Measurements from ENCODE around the gene PSMC3. TPM values are rescaled to one million over a fixed set of nuclear protein-coding genes. Genes with fewer than 3 reads are reported as not detected.
A peak's percentile ranks its signal among the peaks of the same experiment; 100 is the strongest.

The PSMC3 gene
- total and polyA plus RNA-seq, 2 of the 13 experiments (the other 11 are each of a cell fraction or from before 2014, with no cell fraction given): 75.8 to 214 TPM

DNA sequence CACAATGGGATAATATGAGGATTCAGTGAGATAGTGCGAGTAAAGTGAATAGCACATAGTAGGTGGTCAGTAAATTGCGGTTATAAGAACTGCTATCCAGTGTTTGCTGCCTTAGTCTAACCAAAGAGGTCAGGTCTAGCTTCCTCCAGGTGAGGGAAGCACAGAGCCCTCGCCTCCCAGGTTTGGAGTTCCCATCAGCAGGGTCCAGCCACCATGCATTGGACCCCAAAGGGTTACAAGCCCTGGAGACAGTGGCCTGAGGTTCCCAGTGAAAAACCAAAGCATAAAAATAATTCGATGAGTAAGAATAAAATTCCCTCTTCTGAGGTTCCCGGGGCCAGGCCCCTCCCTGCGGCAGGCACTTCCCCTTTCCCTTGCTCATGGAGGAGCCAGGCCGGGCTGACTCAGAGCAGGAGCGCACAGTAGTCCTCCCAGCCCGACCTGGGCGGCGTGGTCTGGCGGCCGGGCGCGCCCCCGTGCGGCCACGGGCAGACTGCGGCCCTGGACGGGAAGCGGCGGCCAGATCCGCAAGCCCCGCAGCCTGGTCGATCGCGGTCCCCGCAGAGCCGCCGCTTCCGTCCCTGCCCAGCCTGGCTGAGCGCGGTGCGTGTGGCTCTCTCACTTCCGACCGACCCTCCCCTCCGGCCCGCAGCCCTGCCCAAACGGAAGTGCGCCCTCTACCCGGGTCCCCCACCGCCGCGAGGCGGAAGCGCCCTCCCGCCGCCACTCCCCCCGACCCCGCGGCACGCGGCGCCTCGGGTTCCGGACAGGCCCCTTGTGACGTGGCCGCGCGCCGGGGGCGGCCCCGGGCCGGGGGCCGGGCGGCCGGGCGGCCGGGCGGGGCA, 18.3 kb downstream of the PSMC3 start, which contains the start of gene SLC39A13 (continued):
- TF ChIP-seq, protein P1, sequence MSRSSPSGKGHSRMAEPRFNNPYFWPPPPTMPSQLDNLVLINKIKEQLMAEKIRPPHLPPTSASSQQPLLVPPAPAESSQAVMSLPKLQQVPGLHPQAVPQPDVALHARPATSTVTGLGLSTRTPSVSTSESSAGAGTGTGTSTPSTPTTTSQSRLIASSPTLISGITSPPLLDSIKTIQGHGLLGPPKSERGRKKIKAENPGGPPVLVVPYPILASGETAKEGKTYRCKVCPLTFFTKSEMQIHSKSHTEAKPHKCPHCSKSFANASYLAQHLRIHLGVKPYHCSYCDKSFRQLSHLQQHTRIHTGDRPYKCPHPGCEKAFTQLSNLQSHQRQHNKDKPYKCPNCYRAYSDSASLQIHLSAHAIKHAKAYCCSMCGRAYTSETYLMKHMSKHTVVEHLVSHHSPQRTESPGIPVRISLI (CRISPR knock-in tag; IDR thresholded peaks at IDR 0.05; ENCODE audit: borderline replicate concordance): no peak; the same call in 1 of the 2 replicates
- TF ChIP-seq DMAP1 (CRISPR knock-in tag; IDR thresholded peaks at IDR 0.05): peak; percentile 77
- peak; percentile 56; the same call in 1 of the 2 replicates for TF ChIP-seq ZNF598 (CRISPR knock-in tag; IDR thresholded peaks at IDR 0.05; ENCODE audit: borderline replicate concordance)
- TF ChIP-seq ZNF790 (CRISPR knock-in tag; IDR thresholded peaks at IDR 0.05; ENCODE audit: borderline replicate concordance): peak; percentile 47; the same call in 1 of the 2 replicates
- TF ChIP-seq ZSCAN22 (CRISPR knock-in tag; IDR thresholded peaks at IDR 0.05): no peak
- TF ChIP-seq, protein P2, sequence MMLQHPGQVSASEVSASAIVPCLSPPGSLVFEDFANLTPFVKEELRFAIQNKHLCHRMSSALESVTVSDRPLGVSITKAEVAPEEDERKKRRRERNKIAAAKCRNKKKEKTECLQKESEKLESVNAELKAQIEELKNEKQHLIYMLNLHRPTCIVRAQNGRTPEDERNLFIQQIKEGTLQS (CRISPR knock-in tag; IDR thresholded peaks at IDR 0.05): no peak
- TF ChIP-seq, protein P3, sequence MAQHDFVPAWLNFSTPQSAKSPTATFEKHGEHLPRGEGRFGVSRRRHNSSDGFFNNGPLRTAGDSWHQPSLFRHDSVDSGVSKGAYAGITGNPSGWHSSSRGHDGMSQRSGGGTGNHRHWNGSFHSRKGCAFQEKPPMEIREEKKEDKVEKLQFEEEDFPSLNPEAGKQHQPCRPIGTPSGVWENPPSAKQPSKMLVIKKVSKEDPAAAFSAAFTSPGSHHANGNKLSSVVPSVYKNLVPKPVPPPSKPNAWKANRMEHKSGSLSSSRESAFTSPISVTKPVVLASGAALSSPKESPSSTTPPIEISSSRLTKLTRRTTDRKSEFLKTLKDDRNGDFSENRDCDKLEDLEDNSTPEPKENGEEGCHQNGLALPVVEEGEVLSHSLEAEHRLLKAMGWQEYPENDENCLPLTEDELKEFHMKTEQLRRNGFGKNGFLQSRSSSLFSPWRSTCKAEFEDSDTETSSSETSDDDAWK (CRISPR knock-in tag; IDR thresholded peaks at IDR 0.05): no peak
- TF ChIP-seq, protein P4, sequence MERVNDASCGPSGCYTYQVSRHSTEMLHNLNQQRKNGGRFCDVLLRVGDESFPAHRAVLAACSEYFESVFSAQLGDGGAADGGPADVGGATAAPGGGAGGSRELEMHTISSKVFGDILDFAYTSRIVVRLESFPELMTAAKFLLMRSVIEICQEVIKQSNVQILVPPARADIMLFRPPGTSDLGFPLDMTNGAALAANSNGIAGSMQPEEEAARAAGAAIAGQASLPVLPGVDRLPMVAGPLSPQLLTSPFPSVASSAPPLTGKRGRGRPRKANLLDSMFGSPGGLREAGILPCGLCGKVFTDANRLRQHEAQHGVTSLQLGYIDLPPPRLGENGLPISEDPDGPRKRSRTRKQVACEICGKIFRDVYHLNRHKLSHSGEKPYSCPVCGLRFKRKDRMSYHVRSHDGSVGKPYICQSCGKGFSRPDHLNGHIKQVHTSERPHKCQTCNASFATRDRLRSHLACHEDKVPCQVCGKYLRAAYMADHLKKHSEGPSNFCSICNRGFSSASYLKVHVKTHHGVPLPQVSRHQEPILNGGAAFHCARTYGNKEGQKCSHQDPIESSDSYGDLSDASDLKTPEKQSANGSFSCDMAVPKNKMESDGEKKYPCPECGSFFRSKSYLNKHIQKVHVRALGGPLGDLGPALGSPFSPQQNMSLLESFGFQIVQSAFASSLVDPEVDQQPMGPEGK (CRISPR knock-in tag; IDR thresholded peaks at IDR 0.05): peak; percentile 89
- no peak for TF ChIP-seq HNRNPH1 (optimal IDR thresholded peaks at IDR 0.05; ENCODE audit: low read depth, low read length)
- TF ChIP-seq, protein P5, sequence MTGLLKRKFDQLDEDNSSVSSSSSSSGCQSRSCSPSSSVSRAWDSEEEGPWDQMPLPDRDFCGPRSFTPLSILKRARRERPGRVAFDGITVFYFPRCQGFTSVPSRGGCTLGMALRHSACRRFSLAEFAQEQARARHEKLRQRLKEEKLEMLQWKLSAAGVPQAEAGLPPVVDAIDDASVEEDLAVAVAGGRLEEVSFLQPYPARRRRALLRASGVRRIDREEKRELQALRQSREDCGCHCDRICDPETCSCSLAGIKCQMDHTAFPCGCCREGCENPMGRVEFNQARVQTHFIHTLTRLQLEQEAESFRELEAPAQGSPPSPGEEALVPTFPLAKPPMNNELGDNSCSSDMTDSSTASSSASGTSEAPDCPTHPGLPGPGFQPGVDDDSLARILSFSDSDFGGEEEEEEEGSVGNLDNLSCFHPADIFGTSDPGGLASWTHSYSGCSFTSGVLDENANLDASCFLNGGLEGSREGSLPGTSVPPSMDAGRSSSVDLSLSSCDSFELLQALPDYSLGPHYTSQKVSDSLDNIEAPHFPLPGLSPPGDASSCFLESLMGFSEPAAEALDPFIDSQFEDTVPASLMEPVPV (CRISPR knock-in tag; IDR thresholded peaks at IDR 0.05): no peak; the same call in 1 of the 2 replicates
- no peak for TF ChIP-seq TAF15 (IDR thresholded peaks at IDR 0.05; ENCODE audit: low read depth, low read length, poor library complexity, severe bottlenecking)
- no peak for TF ChIP-seq ZNF772 (CRISPR knock-in tag; IDR thresholded peaks at IDR 0.05)
- no peak; the same call in 1 of the 2 replicates for TF ChIP-seq ZNF510 (CRISPR knock-in tag; IDR thresholded peaks at IDR 0.05; ENCODE audit: low read depth)
- peak; percentile 70; the same call in 1 of the 2 replicates for TF ChIP-seq AHR (CRISPR knock-in tag; IDR thresholded peaks at IDR 0.05)
- TF ChIP-seq, protein P6, sequence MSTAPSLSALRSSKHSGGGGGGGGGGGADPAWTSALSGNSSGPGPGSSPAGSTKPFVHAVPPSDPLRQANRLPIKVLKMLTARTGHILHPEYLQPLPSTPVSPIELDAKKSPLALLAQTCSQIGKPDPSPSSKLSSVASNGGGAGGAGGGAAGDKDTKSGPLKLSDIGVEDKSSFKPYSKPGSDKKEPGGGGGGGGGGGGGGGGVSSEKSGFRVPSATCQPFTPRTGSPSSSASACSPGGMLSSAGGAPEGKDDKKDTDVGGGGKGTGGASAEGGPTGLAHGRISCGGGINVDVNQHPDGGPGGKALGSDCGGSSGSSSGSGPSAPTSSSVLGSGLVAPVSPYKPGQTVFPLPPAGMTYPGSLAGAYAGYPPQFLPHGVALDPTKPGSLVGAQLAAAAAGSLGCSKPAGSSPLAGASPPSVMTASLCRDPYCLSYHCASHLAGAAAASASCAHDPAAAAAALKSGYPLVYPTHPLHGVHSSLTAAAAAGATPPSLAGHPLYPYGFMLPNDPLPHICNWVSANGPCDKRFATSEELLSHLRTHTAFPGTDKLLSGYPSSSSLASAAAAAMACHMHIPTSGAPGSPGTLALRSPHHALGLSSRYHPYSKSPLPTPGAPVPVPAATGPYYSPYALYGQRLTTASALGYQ (CRISPR knock-in tag; IDR thresholded peaks at IDR 0.05): peak; percentile 70; the same call in 1 of the 2 replicates
- TF ChIP-seq CCAR2 (optimal IDR thresholded peaks at IDR 0.05; ENCODE audit: low read depth, low read length): no peak
- TF ChIP-seq PCBP2 (optimal IDR thresholded peaks at IDR 0.05; ENCODE audit: low read depth, low read length, poor library complexity, severe bottlenecking): no peak
- no peak for TF ChIP-seq ZNF678 (CRISPR knock-in tag; IDR thresholded peaks at IDR 0.05)
- peak; percentile 68 for TF ChIP-seq ISL2 (CRISPR knock-in tag; IDR thresholded peaks at IDR 0.05)
- TF ChIP-seq ARNT (IDR thresholded peaks at IDR 0.05): no peak
- peak; percentile 60; the same call in 1 of the 2 replicates for TF ChIP-seq HOXD1 (CRISPR knock-in tag; IDR thresholded peaks at IDR 0.05)
